Duodenal mucosa (tissue), 2 donors: ENCODE measurements around the gene MRPL40.

Source experiments
- H3K27ac ChIP-seq: one replicate; pipeline ENCODE4 v1.7.0; 2013; ENCODE audit warnings: low read depth, low read length
- H3K27me3 ChIP-seq, 2 donors: one replicate each; pipeline ENCODE4 v1.7.0; 2013; ENCODE audit warnings: low read length in 2 of 2, control low read depth in 1 of 2; ENCODE audit not compliant: insufficient read depth in 2 of 2, control insufficient read depth in 1 of 2
- H3K36me3 ChIP-seq, 2 donors: one replicate each; pipeline ENCODE4 v1.7.0; 2013; ENCODE audit warnings: low read length in 2 of 2, control low read depth in 1 of 2; ENCODE audit not compliant: insufficient read depth in 2 of 2, control insufficient read depth in 1 of 2
- H3K4me1 ChIP-seq, 2 donors: one replicate each; pipeline ENCODE4 v1.7.0; 2013; ENCODE audit warnings: low read length in 2 of 2, control low read depth in 1 of 2; ENCODE audit not compliant: insufficient read depth in 2 of 2, control insufficient read depth in 1 of 2
- H3K4me3 ChIP-seq, 2 donors: one replicate each; pipeline ENCODE4 v1.7.0; 2013; ENCODE audit warnings: low read length in 2 of 2, low read depth in 1 of 2
- H3K9ac ChIP-seq, 2 donors: one replicate each; pipeline ENCODE4 v1.7.0; 2013; ENCODE audit warnings: low read length in 2 of 2, low read depth in 1 of 2
- H3K9me3 ChIP-seq, 2 donors: one replicate each; pipeline ENCODE4 v1.7.0; 2013; ENCODE audit warnings: low read length in 2 of 2, control low read depth in 1 of 2; ENCODE audit not compliant: control insufficient read depth in 1 of 2

Gene MRPL40

DNA sequence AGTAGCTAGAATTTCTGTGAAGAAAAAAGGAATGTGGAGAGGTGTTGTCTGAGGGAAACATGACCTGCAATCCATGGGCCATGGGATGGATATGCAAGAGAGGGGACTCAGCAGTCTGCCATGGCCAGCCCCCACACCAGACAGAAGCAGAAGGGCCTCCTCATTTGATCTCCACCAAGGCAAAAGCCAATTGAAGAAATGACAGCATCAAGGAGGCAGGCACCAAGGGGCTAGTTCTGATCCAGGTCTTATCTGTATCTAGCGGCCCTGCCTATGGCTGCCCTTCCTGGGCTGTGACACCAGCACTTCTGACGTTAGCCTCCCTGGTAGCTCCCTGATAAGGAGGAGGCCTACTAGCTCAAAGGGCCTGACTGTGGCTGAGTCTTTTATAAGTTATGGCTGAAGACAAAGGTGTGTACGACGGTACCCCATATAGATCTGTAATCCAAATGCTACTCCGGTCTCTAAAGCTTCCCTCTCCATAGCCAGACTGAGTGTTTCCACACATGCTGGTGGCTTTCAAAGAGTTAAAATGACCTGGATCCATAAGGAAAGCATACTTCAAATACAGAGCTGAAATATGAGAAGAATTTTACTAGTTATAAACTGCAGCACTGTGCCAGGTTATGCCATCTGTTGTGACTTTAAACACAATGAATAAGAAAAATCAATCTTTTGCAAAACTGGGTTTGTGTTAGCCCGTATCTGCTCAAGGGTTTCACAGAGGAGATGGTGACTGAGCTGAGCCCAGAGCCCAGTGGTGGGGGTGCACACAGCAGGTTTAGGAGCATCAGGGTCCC lies 35.2 kb upstream of the MRPL40 start:
- Histone ChIP-seq H3K4me1 (no peaks in the 10 kb centered on the region), H3K36me3 (peaks cover 46 to 92% of the 10 kb centered on the region in 2 donors)

DNA sequence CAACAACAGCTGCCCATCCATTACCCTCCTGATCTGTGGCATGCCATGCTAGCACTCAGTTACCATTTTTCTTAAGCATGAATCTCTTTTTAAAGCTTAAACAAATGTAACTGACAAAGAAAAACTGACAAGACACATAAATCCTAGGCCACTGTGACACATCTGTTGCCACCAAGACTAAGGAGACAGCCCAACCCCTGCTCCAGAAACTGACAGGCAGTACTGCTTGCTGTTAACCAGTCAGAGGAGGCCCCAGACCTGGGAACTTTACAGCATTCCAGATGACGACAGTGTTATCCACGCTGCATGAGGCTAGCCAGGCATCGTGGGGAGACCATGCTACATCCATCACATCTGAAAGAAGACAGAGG lies 34.6 kb upstream of the MRPL40 start:
- H3K27ac ChIP-seq, result no peak overlapping the region

More for the DNA sequence above, 35.2 kb upstream of the MRPL40 start:
- H3K27ac ChIP-seq, result no peak overlapping the region
- H3K27me3 ChIP-seq, result no peaks in the 10 kb centered on the region
- no peak overlapping the region for H3K4me3 ChIP-seq
- H3K9me3 ChIP-seq, result no peaks in the 10 kb centered on the region
- no peak overlapping the region for H3K9ac ChIP-seq

DNA sequence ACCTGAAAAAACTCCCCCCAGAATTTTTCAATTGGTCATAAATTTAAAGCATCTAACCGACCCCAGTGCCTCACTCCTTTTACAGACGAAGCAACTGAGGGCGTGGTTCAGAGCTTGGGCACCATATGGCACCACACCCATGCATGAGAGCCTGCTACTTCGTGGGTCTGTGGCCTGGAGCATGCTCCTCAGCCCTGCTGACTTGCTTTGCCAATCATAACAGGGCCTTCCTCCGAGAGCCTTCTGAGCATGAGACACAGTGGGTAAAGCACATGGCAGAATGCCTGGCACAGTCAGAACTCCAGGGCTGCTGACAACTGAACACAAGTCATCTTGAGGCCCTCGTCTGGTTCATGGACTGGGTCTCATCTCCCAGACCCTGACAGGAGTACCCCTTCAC lies 34.1 kb upstream of the MRPL40 start:
- H3K36me3 ChIP-seq, result peaks cover 38 to 83% of the 10 kb centered on the region in 2 donors
- no peak overlapping the region for H3K27ac ChIP-seq
- H3K4me3 ChIP-seq, result no peak overlapping the region
- no peaks in the 10 kb centered on the region for H3K27me3 ChIP-seq
- no peak overlapping the region for H3K9ac ChIP-seq
- no peaks in the 10 kb centered on the region for H3K9me3 ChIP-seq
- H3K4me1 ChIP-seq, result no peaks in the 10 kb centered on the region

More for the DNA sequence above, 34.6 kb upstream of the MRPL40 start:
- Histone ChIP-seq H3K9me3 (no peaks in the 10 kb centered on the region), H3K36me3 (peaks cover 41 to 87% of the 10 kb centered on the region in 2 donors), H3K27me3 (no peaks in the 10 kb centered on the region), H3K4me3 (no peak overlapping the region), H3K9ac (no peak overlapping the region), H3K4me1 (no peaks in the 10 kb centered on the region)

DNA sequence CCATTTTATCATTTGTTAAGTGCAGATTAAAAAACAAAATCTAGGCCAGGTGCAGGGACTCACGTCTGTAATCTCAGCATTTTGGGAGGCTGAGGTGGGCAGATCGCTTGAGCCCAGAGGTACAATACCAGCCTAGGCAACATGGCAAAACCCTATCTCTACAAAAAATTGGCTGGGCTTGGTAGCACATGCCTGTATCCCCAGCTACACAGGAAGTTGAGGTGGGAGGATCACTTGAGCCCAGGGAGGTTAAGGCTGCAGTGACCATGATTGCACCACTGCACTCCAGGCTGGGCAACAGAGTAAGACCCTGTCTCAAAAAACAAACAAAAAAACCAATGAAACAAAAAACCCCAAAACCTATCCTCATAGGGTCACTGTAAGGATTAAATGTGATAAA lies 33.7 kb upstream of the MRPL40 start:
- Histone ChIP-seq H3K4me1 (no peaks in the 10 kb centered on the region), H3K36me3 (peaks cover 37 to 80% of the 10 kb centered on the region in 2 donors), H3K9ac (no peak overlapping the region), H3K27me3 (no peaks in the 10 kb centered on the region), H3K9me3 (no peaks in the 10 kb centered on the region), H3K27ac (no peak overlapping the region), H3K4me3 (no peak overlapping the region)

DNA sequence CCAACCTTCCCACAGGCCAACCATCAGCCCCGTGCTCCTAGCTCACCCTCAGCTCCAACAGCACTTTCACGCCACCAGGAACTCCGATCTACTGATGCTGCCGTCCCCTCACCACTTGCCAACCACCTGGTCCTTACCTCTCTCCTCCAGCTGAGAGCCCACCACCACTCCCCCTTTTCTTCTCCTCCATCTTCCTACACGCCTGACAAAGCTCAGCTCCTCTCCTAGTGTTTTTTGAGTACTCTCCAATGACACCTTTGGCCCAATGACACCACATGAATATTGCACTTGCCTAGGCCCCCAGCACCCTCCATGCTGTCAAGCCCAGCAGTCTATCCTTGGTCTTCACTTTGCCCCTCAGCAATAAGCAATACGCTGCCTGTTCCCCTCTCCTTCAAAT lies 31.5 kb upstream of the MRPL40 start:
- Histone ChIP-seq H3K9me3 (no peaks in the 10 kb centered on the region), H3K4me1 (no peaks in the 10 kb centered on the region), H3K9ac (no peak overlapping the region), H3K4me3 (no peak overlapping the region), H3K36me3 (peaks cover 42 to 76% of the 10 kb centered on the region in 2 donors), H3K27ac (no peak overlapping the region), H3K27me3 (no peaks in the 10 kb centered on the region)

DNA sequence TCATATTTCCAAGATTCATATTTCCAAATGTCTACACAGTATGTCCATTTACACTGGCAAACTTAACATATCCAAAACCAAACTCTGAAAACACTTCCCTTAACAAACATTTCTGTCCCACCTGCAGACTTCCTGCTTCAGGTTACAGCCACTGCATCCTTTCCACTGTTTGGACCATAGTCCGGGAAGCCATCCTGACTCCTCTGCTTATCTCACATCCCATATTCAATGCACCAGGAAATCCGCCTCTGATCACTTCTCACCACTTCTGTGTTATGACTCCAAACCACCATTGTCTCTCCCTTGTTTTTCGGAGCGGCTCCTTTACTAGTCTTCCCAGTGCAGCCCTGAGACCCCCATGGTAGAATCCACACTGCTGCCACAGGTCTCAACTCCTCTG lies 30.9 kb upstream of the MRPL40 start:
- H3K4me1 ChIP-seq, result no peaks in the 10 kb centered on the region
- H3K9me3 ChIP-seq, result no peaks in the 10 kb centered on the region
- H3K36me3 ChIP-seq, result peaks cover 43 to 76% of the 10 kb centered on the region in 2 donors
- H3K4me3 ChIP-seq, result no peak overlapping the region
- no peak overlapping the region for H3K27ac ChIP-seq
- no peak overlapping the region for H3K9ac ChIP-seq
- no peaks in the 10 kb centered on the region for H3K27me3 ChIP-seq

DNA sequence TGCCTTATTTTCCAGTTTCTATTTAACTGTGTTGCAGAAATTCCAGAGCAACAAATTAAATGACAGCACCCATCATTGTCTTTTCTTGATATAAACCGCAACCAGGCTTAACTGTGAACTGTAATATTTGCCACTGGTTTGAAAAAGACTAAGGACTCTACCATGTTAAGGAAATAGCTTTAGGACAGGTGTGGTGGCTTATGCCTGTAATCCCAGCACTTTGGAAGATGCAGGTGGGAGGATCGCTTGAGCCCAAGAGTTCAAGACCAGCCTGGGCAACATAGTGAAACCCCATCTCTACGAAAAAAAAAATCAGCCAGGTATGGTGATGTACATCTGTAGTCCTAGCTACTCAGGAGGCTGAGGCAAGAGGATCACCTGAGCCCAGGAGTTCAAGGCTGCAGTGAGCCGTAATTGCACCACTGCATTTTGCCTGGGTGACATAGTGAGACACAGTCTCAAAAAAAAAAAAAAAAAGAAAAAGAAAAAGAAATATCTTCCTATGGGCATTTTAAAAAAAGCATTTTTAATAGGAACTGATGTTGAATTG lies 29.6 kb upstream of the MRPL40 start:
- H3K9ac ChIP-seq, result no peak overlapping the region
- no peaks in the 10 kb centered on the region for H3K27me3 ChIP-seq
- no peak overlapping the region for H3K27ac ChIP-seq
- H3K9me3 ChIP-seq, result no peaks in the 10 kb centered on the region
- H3K36me3 ChIP-seq, result peaks cover 34 to 75% of the 10 kb centered on the region in 2 donors
- no peaks in the 10 kb centered on the region for H3K4me1 ChIP-seq
- H3K4me3 ChIP-seq, result no peak overlapping the region

DNA sequence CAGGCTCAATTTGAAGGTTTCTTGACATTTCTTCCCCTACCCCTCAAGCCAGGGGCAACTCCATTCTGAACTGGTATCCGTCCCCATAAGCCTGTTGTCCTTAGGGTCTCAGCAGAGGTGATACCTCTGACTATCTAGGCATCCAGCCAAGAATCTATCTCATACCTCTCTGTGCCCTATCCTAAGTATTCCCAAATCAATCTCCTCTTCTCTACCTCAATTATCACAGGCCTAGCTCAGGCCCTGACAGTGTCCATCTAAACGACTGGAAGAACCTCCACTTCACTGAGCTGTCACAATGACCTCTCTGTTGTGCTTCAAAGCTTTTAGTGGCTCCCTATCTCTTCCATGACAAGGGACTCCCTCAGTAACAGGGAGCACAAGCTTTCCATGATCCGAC lies 27.7 kb upstream of the MRPL40 start:
- no peaks in the 10 kb centered on the region for H3K4me1 ChIP-seq
- no peaks in the 10 kb centered on the region for H3K27me3 ChIP-seq
- no peaks in the 10 kb centered on the region for H3K9me3 ChIP-seq
- peaks cover 33 to 74% of the 10 kb centered on the region in 2 donors for H3K36me3 ChIP-seq
- H3K27ac ChIP-seq, result no peak overlapping the region
- H3K9ac ChIP-seq, result no peak overlapping the region
- H3K4me3 ChIP-seq, result no peak overlapping the region

DNA sequence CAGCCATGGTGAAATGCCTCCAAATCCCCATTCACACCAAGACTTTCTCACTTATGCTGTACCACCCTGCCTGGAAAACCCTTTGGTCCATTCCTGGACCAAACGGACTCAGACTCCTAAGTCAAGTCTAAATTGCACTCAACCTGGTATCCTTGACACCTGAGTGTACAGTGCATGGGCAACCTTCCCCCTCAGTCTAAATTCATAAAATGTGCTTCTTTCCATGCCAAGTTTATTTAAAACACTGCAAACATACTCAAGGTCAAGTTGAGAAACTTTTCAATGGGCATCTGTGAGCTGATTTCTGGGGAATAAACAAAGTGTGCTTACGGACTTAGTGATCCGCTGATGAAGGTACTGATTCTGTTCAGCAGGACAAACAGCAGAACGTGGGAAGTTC lies 27.2 kb upstream of the MRPL40 start:
- no peaks in the 10 kb centered on the region for H3K4me1 ChIP-seq
- H3K36me3 ChIP-seq, result peaks cover 37 to 74% of the 10 kb centered on the region in 2 donors
- H3K9me3 ChIP-seq, result no peaks in the 10 kb centered on the region
- no peak overlapping the region for H3K4me3 ChIP-seq
- H3K27me3 ChIP-seq, result no peaks in the 10 kb centered on the region
- H3K9ac ChIP-seq, result no peak overlapping the region
- no peak overlapping the region for H3K27ac ChIP-seq

DNA sequence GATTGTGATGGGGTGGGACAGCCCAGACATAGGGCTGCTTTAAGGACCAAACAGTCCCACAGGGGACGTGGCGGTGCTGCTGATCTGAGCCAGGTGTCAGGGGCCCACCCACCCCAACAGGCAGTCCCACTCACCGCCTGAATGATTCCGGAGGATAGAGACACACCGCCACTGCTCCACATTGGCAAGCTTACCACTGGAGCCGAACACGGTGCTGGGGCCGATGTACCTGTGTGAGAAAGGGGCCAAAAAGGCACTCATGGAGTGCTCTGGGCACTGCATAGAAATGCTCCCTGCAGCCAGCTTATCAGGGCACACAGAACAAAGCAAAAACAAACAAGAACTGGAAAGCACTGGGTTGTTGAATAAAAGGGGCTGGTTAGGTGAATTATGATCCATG lies 26.7 kb upstream of the MRPL40 start:
- no peaks in the 10 kb centered on the region for H3K4me1 ChIP-seq
- no peak overlapping the region for H3K9ac ChIP-seq
- peaks cover 36 to 70% of the 10 kb centered on the region in 2 donors for H3K36me3 ChIP-seq
- H3K27ac ChIP-seq, result no peak overlapping the region
- H3K4me3 ChIP-seq, result no peak overlapping the region
- H3K9me3 ChIP-seq, result no peaks in the 10 kb centered on the region
- H3K27me3 ChIP-seq, result no peaks in the 10 kb centered on the region
